ENCODE results near the gene TSKU.

TSKU gene, protein sequence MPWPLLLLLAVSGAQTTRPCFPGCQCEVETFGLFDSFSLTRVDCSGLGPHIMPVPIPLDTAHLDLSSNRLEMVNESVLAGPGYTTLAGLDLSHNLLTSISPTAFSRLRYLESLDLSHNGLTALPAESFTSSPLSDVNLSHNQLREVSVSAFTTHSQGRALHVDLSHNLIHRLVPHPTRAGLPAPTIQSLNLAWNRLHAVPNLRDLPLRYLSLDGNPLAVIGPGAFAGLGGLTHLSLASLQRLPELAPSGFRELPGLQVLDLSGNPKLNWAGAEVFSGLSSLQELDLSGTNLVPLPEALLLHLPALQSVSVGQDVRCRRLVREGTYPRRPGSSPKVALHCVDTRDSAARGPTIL

DNA sequence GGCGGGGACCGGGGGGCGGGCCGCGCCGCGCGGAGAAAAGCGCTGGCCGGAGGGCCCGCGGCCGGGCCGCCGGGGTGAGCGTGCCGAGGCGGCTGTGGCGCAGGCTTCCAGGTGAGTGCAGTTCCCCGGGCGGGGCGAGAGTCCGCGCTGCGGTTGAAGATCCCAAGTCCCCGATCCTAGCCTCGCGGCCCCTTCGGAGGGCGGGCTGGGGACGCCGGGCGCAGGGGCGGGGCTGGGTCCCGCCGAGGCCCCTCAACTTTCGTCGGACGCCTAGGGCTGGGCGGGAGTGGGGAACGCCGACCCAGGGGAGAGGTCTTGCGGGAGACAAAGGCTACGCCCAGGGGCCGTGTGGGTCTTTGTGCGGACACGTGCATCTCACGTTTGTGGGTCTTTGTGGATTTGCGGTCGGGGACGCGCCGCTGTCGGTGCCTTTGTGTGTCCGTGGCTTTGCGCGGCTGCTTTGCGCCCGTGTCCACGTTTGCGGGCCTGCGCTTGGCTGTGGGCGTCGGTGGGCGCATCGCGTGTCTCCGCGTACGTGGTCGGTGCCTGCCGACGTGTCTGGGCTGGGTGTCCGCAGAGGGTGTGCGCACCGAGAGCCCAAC, at the start of gene TSKU:
Gene TSKU (plus strand): TSS at position 63 of the 602 bp plus-strand sequence. CDS start 12,261 bp downstream, outside the sequence.
- DNase-seq, result no peak

DNA sequence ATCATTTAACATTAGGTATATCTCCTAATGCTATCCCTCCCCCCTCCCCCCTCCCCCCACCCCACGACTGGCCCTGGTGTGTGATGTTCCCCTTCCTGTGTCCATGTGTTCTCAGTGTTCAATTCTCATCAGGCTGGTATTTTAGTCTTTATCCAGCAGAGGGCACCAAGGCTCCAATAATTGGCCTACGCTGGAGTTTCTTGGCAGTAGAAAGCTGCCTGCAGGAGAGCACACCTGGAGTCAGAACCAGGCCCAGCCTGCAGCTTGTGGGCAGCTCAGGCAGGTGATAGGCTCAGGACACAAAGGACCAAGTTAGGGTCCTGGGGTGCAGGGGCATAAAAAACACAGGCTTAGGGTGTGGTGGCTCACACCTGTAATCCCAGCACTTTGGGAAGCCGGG, 49.2 kb upstream of the TSKU start:
- DNase-seq, result peak; percentile 66

DNA sequence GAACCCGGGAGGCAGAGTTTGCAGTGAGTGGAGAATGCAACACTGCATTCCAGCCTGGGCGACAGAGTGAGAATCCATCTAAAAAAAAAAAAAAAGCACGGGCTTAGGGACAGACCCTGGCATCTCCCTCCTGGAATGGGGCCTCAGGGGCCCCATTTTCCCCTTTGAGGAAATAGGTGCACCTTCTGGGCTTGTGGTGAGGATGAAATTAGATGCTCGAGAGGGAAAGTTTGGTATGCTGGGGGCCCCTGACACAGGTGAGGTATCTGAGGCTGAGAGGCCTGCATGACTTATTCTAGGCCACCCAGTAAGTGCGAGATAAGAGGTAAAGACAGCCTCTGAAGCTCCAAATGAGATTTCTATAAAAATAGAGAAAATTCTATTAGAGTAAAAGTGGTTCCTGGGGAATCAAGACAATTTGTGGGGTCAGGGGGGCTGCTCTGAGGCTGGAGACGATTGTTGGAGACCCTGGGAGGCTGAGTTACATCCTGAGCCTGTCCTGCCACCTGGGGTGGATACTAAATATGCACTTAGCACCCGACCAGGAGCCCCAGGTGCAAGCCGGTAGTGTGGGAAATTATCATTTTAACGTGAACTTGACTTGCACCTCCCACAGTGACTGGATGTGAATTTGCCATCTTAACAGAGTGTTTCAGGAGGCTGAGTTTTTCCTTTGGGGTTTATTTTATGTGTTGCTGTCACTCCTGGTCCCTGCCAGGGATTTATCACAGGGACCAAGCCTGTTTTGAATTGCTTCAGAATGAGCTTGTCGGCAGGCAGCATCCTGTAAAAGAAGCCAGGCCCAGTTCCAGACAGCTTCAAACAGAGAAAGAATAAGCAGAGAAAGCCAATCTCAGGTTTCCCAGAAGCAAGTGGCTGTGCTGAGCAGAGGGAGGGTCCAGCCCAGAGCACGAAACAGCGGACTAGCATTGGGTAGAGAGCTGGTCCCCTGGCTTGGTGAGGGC, 48.4 kb upstream of the TSKU start:
- no peak for DNase-seq

DNA sequence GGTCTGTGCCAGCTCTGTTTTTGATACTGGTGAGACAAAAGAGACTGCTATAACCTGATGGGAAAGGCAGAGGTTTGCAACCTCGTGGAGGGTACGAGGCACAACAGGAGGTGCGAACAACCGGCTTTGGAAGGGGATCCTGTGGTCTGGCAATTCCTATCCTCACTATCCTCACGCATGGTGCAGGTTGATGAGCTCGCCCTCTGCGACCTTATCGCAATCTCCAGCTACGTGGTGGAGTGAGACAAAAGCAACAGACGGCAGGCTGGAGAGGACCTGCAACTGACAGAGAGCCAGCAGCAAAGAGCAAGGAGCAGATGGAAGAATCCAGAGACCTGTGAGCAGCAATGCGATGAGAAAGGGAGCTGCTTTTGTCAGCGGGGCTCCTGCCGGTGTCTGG, 47.3 kb upstream of the TSKU start:
- DNase-seq, result no peak

DNA sequence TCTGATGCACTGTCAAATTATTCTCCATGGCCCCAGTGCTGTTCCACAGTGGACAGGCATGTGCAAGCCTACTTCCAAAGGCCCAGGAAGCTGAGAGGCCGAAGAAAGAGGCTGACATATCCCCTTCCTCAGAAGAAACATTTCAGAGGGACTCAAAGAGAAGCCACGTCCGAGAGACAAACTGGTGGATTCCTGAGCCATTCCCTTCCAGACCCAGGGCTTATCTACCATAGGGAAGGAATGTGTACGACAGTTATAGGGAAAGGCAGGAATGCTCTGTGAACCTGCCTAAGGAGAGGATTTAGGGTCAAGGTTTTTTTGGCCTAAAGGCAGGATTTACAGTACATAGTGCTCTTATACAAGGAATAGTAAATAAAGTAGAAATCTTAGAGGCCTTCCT, 46.9 kb upstream of the TSKU start:
- no peak for DNase-seq

DNA sequence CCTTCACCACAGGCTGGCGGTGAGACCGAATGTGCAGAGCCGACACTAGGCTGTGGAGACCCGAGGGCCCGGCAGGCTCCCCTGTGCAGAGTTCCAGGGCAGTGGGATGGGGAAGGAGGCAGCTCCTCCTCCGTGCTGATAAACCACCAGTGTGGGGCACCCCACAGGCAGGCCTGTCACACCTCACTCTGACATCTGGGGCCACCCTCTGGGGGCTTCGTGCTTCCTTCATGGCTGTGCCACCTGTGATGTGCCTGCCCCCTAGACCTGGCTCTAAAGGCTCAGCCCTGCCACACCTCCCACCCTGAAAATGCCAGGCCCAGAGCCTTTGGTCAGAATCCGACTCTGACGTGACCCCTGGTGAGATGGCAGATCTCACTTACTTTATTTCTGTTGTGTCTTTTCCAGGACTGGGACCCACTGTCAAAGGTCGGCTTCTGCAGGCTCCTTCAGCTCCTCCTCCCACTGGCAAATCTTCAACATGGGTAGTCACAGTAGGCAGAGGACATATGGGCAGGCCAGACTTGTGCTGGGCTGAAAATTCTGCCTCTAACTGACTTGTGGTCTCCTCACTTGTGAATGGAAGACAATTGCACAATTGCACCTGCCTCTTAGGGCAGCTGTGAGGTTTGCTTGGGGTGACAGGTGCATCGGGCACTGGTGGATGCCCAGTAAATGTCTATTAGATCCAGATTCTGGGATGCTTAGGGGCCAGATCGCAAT, 46.2 kb upstream of the TSKU start:
- peak; percentile 47 for DNase-seq

DNA sequence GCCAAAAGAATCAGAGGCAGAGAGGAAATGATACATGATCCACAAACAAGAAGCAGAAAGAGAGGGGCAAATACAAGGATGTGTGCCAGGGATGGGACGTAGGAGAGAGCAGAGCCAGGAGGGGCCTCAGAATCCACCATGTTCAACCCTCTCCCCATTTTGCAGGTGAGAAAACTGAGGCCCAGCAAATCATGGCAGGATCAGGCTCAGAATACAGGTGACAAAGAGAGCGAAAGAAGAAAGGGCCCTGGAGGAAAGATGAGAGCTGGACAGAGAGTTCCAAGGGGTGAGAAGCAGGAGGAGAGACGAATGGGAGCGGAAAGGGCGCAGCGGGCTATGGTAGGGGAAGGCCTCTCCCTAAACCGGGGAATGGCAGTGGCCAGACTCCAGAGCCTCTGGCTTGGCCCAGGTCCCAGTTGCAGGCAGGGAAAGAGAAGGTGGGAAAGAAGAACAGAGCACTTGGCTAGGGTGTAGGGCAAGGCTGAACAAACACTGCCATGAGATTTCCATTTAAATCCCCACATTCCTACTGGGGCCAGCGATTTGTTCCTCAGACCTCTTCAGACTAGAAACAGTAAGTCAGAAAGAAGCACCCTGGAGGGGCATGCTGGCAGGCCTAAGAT, 44.4 kb upstream of the TSKU start:
- DNase-seq, result no peak

DNA sequence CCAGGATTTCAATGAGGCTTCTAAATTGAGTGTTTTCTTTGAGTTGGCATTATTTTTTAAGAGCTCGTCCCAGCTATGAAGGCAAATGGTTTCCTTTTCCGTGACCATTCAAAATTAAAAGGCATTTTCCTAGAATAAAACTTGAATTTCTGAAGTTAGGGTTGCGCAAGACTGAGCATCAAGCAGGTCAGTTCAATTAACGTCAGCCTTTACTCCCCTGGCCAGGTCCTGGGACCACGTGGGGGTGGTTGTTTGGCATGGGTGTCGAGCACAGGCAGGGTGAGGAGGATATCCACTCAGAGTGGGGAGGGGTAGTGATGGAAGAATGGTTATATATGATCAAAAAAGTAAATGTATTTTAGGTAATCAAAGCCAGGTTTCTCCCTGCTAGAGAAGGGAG, 43.4 kb upstream of the TSKU start:
- no peak for DNase-seq

DNA sequence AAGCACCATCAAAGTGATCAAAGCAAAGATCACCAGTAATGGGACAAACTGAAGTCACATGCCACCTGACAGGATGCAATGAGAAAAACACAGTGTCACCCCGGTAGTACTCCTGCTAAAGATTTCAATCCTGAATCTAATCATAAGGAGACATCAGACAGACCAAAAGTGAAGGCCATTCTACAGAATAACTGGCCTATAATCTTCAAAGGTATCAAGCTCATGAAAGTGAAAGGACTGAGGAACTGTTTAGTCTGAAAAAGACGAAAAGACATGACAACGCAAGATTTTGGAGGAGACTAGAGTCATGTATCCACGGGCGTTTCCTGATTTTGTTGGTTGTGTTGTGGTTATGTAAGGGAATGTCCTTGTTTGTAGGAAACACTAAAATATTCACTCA, 42.4 kb upstream of the TSKU start:
- DNase-seq, result no peak

DNA sequence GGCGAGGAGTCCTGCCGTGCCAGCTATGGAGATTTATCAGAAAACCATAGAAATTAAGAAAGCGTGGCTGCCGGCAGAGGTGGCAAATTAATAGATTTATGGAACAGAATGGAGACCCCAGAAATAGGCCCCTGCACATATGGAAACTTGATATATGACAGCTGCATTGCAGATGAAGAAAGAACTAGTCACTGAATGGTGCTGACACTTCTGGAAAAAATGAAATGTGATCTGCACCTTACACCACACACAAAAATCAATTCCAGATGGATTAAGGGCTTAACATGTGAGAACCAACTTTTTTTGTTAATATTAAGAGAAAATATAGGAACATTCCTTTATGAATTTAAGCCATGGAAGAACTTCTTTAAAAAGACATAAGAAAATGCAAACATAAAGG, 40.3 kb upstream of the TSKU start:
- DNase-seq, result no peak

DNA sequence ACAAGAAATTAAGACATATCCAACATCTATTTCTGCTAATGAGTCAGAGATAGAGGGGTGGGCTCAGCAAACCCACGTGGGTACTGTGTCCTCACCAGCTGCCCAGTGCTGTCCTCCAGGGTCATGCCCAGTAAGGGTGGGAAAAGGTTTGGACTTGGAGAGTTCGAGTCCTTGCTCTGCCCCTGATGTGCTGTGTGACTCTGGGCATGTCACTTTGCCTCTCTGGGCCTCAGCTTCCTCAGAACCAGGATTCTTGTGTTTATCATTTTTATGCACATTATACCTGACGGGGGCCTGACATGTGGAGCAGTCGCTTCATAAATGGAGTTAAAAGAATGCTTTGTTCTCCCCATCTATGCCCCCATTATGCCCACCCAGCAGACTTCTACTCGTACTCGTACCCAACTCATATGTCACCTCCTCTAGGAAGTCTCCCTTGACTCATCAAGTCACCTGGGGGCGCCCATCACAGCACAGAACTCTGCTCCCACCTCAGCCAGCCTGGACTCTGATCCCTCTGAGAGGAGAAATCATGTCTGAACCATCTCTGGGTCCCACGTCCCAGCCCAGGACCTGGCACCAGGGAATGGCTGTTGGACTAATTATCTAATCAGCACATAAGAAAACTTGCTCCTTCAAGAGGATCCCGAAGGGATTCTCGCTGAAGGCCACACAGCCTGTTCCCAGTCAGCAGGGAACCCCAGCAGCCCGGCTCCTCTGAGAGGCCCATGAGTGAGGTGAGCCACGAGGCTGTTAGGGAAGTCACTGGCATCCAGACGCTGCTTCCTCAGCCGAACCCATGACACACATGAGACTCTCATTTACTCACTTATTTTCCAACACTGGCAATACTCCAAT, 38.7 kb upstream of the TSKU start:
- no peak for DNase-seq

DNA sequence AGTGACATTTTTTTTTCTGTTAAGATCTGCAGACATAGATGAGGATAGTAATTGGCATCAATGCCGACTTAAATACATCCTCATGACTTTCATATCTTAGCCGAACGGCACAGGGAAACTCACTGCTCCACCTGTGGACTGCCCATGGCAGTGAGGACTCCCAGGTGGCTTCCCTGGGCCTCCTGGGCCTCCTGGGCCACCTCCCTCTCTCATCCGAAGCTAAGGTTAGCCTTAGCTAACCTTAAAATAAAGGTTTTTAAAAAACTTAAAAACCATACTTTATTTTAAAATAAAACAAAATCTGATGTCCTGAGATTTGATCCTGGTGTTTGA, 38.1 kb upstream of the TSKU start:
- DNase-seq, result no peak

DNA sequence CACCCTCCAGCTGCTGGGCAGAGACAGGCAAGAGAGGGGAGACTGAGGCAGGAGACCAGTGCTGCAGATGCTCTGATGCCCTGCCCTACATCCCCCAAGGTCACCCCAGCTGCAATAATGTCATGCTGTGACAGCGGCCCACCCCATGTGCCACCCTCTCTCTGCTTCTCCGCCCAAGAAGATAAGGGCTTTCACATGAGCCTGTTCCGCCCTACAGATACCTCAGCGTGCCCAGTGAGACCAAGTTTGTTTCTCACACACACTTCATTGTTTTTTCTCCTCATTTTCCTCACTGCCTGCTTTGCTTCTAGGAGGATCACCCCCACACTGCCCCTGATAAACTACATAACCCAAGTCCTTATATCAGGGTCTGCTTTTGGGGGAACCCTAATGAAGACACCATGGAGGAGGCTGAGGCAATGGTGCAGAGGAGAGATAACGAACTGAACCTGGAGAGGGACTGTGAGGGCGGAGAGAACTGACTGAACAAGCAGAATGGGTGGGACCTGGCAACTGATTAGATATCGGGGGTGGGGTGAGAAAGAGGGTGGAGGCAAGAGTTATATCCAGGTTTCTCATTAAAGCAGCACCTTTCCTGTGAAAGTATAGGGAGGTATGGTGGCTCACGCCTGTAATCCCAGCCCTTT, 37.5 kb upstream of the TSKU start:
- no peak for DNase-seq

DNA sequence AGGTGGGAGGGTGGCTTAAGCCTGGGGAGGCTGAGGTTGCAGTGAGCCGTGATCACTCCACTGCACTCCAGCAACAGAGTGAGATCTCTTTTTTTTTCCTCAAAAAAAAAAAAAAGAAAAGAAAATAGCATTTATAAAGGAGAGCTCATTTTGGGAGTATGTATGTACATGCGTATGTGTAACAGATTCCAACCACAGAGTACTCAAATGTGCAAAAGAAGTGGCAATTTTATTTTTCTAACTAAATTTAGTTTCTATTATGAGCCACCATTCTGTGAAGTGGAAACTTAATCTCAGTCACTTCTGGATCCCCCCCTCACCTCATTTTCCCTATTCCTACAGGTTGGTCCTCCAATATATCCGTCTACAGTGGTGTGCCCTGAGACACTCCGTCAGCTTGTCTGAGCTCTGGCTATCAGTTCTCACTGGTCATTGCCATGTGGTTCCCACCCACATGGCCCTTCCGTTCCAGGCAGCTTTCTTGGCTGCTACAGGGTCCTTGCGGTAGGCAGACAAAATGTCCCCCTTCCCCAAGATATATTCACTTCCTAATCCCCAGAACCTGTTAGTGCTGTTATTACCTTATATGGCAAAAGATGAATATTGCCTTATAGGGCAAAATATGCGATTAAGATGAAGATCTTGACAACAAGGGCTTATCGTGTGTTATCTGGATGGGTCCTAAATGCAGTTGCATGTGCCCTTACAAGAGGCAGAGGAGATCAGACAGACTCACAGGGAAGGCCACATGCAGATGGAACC, 35.8 kb upstream of the TSKU start:
- no peak for DNase-seq

DNA sequence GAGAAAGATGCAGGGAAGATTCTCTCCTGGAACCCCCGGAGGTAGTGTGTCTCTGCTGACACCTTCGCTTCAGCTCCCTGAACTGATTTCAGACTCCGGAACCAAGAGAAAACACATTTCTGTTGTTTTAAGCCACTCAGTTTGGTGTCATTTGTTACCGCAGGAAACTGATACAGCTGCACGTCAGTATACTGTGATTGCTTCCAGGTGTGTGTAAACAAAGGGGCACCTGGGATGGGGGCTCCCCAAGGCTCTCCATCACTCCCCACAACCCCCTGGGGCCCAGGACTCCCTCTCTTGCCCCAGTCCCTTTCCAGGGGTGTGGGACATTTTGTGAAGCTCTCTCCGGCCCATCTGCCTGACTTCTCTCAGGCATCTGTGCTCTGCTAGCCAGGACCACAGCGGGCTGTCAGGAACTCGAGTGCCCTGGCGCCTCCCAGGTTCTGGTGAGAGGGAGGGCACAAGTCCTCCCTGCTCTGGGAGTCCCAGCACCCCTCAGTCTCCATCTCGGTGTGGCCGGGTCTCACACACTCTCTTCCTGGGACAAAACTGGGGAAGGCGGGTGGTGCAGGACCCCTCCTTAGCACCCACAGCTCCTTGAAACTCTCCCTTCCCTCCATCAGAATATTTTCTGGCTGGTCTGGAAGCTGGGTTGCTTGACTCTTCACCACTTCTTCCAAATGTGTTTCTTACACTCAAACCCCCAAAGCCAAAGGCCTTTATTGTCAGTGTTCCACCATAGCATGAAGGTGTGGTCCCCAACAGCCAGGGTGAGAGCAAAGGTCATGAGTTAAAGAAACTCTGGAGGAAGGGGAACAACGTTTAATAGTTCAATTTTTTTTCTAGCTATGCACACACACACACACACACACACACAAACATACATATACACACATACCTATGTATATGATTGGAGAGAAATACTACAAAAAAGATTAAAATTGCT, 35.0 kb upstream of the TSKU start:
- DNase-seq, result no peak

DNA sequence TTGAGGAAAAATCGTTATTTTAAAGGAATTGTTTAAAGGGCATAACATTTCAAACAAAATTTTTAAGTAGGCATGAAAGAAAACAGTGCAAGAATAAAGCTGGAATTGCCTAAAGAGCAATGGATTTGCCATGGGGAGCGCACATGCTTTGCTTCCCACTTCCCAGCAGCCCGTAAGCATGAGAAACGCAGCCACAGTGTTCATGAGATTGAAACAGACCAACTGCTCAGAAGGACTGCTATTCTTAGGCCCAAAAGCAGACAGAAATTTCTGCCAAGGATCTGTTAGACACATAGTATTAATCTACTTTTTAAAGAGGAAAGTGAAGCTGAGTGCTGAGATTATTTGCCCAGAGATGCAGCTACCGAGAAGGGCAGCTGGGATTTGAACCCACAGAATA, 34.2 kb upstream of the TSKU start:
- no peak for DNase-seq

DNA sequence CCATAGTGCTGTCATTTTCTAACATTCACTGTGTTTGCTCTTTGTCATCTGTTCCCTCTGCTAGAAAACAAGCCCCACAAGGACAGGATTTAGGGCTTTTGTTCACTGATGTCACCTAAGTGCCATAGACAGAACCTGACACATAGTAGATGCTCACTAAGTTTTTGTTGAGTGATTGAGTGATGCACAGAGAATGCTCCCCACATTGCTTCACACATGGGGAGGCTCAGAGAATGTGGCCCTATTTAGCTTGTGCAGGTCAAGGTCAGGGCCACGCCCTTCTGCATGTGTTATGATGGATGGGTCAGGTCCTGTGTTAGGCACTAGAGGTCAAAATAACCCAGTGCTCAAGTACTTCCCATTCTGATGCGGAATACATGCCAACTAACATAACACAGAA, 33.1 kb upstream of the TSKU start:
- no peak for DNase-seq

DNA sequence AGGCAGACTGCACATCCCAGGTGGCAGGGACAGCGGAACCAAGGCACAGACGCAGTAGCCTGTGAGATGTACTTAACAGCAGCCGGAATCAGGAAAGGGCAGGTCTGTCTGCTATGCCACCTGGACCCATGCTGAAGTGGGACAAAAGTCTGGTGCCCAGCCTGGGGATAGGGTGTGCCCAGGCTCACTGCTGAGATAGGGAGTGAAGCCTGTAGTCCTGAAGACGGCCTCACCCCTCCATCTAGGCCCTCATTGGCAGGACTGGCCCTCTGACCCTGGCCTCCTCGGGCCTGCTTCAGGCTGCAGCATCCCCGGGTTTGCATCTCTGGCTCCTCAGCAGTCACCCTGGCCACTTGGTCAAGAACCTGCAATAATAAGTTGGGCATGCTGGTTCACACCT, 32.4 kb upstream of the TSKU start:
- no peak for DNase-seq

All from NCI-H510A treated with DMSO at 0.1 percent for 48 hours (cell line).